Erythroblast (primary cell): ENCODE results near the gene MDH2.

Experiments
- GATA1 ChIP-seq: IDR thresholded peaks from 2 replicates; pipeline ENCODE4 v1.6.1; 2011; ENCODE audit warnings: low read depth, mild to moderate bottlenecking, control low read depth, low read length, moderate library complexity
- POLR2A ChIP-seq: IDR thresholded peaks from 2 replicates; pipeline ENCODE4 v1.6.1; 2011; ENCODE audit warnings: mild to moderate bottlenecking, low read length

- TF ChIP-seq POLR2A (no peak), GATA1 (no peak)
Observed at GRCh38 chr7:76080204-76080603, 32.3 kb downstream of the MDH2 start.
